Measurements from ENCODE around the gene ROBO1.

Gene ROBO1

GRCh38 chr3:79211586-79212359, 556.0 kb downstream of the ROBO1 start:
- Histone ChIP-seq H3K9me3 (ENCODE audit: insufficient read depth, low read length, severe bottlenecking) (no peaks in the 10 kb centered on the region), H3K9ac (ENCODE audit: low read depth, low read length) (no peak overlapping the region), H3K27me3 (ENCODE audit: insufficient read depth, low read length, poor library complexity) (no peaks in the 10 kb centered on the region), H3K27ac (ENCODE audit: low read length) (no peak overlapping the region), H2AFZ (ENCODE audit: low read depth, low read length) (no peak overlapping the region), H4K20me1 (ENCODE audit: insufficient read depth, low read length) (no peaks in the 10 kb centered on the region), H3K79me2 (ENCODE audit: insufficient read depth, low read length) (no peaks in the 10 kb centered on the region), H3K4me2 (ENCODE audit: insufficient read depth, low read length) (no peak overlapping the region), H3K36me3 (ENCODE audit: insufficient read depth, low read length) (no peaks in the 10 kb centered on the region), H3K4me3 (ENCODE audit: low read depth in 1 of 2, low read length in 2 of 2) (no peak overlapping the region), H3K4me1 (ENCODE audit: insufficient read depth, low read length) (no peaks in the 10 kb centered on the region)
- ATAC-seq (ENCODE audit: insufficient read depth, low read depth) = no peak
- TF ChIP-seq CTCF (IDR thresholded peaks at IDR 0.05; ENCODE audit: borderline replicate concordance, extremely low read depth, low read length, poor library complexity, severe bottlenecking) (no peak), EZH2 (IDR thresholded peaks at IDR 0.05; ENCODE audit: borderline replicate concordance, low read depth, low read length, severe bottlenecking) (no peak)
- no peak for DNase-seq

GRCh38 chr3:79204351-79204750, 563.4 kb downstream of the ROBO1 start:
- Histone ChIP-seq H3K4me1 (ENCODE audit: insufficient read depth, low read length) (no peaks in the 10 kb centered on the region), H2AFZ (ENCODE audit: low read depth, low read length) (no peak overlapping the region), H3K9me3 (ENCODE audit: insufficient read depth, low read length, severe bottlenecking) (no peaks in the 10 kb centered on the region), H4K20me1 (ENCODE audit: insufficient read depth, low read length) (no peaks in the 10 kb centered on the region), H3K36me3 (ENCODE audit: insufficient read depth, low read length) (no peaks in the 10 kb centered on the region), H3K27me3 (ENCODE audit: insufficient read depth, low read length, poor library complexity) (no peaks in the 10 kb centered on the region), H3K9ac (ENCODE audit: low read depth, low read length) (no peak overlapping the region), H3K4me3 (ENCODE audit: low read depth in 1 of 2, low read length in 2 of 2) (no peak overlapping the region), H3K79me2 (ENCODE audit: insufficient read depth, low read length) (no peaks in the 10 kb centered on the region), H3K4me2 (ENCODE audit: insufficient read depth, low read length) (no peak overlapping the region), H3K27ac (ENCODE audit: low read length) (no peak overlapping the region)
- no peak for ATAC-seq (ENCODE audit: insufficient read depth, low read depth)
- no peak for DNase-seq
- TF ChIP-seq EZH2 (IDR thresholded peaks at IDR 0.05; ENCODE audit: borderline replicate concordance, low read depth, low read length, severe bottlenecking) (no peak), CTCF (IDR thresholded peaks at IDR 0.05; ENCODE audit: borderline replicate concordance, extremely low read depth, low read length, poor library complexity, severe bottlenecking) (no peak)

- ATAC-seq (ENCODE audit: insufficient read depth, low read depth) = no peak
- no peak overlapping the region for H3K27ac ChIP-seq (ENCODE audit: low read length)
- no peak for DNase-seq
- H3K79me2 ChIP-seq (ENCODE audit: insufficient read depth, low read length) = no peaks in the 10 kb centered on the region
- no peaks in the 10 kb centered on the region for H3K36me3 ChIP-seq (ENCODE audit: insufficient read depth, low read length)
- no peak overlapping the region for H3K9ac ChIP-seq (ENCODE audit: low read depth, low read length)
- H3K4me2 ChIP-seq (ENCODE audit: insufficient read depth, low read length) = no peak overlapping the region
- H3K4me1 ChIP-seq (ENCODE audit: insufficient read depth, low read length) = no peaks in the 10 kb centered on the region
- H3K4me3 ChIP-seq (ENCODE audit: low read depth in 1 of 2, low read length in 2 of 2) = no peak overlapping the region
- no peaks in the 10 kb centered on the region for H3K27me3 ChIP-seq (ENCODE audit: insufficient read depth, low read length, poor library complexity)
- no peaks in the 10 kb centered on the region for H4K20me1 ChIP-seq (ENCODE audit: insufficient read depth, low read length)
- no peak overlapping the region for H2AFZ ChIP-seq (ENCODE audit: low read depth, low read length)
- H3K9me3 ChIP-seq (ENCODE audit: insufficient read depth, low read length, severe bottlenecking) = no peaks in the 10 kb centered on the region
- no peak for TF ChIP-seq CTCF (IDR thresholded peaks at IDR 0.05; ENCODE audit: borderline replicate concordance, extremely low read depth, low read length, poor library complexity, severe bottlenecking)
- no peak for TF ChIP-seq EZH2 (IDR thresholded peaks at IDR 0.05; ENCODE audit: borderline replicate concordance, low read depth, low read length, severe bottlenecking)
Measured at GRCh38 chr3:79203144-79203519, 564.7 kb downstream of the ROBO1 start.
